Thyroid gland (tissue), 4 donors: ENCODE measurements around the gene HNF1B. TPM values are rescaled to one million over a fixed set of nuclear protein-coding genes. Genes with fewer than 3 reads are reported as not detected.

ENCODE experiments used
- DNase-seq, 2 donors: peaks; one replicate each; pipeline ENCODE4 v3.0.0-alpha.2; 2019
- H3K27ac ChIP-seq, 3 donors: fragments of 200-600 bp; sonication (generic); 1 replicate in 2 of 3; 2 replicates in 1 of 3; pipeline ENCODE4 v1.5.1; 2016 to 2019; ENCODE audit warnings: mild to moderate bottlenecking in 1 of 3, moderate library complexity in 1 of 3
- H3K27me3 ChIP-seq: fragments of 200-600 bp; sonication (generic); one replicate; pipeline ENCODE4 v1.5.1; 2019
- H3K36me3 ChIP-seq, 2 donors: fragments of 200-600 bp; sonication (generic); one replicate each; pipeline ENCODE4 v1.5.1; 2016 to 2019
- H3K4me1 ChIP-seq, 2 donors: fragments of 200-600 bp; sonication (generic); one replicate each; pipeline ENCODE4 v1.5.1; 2017 to 2019
- H3K4me3 ChIP-seq, 3 donors: fragments of 200-600 bp; sonication (generic); replicated peaks in 1 of 3; 1 replicate in 2 of 3; 2 replicates in 1 of 3; pipeline ENCODE4 v1.5.1; 2016; ENCODE audit warnings: mild to moderate bottlenecking in 1 of 3
- H3K9me3 ChIP-seq: fragments of 200-600 bp; sonication (generic); one replicate; pipeline ENCODE4 v1.5.1; 2017
- POLR2A ChIP-seq, 2 donors: fragments of 450-650 bp; IDR thresholded peaks; one replicate each; pipeline ENCODE4 v1.6.1; 2017; ENCODE audit warnings: antibody characterized with exemption in 2 of 2, mild to moderate bottlenecking in 2 of 2, moderate library complexity in 1 of 2
- WGBS, 2 donors: methylation state at CpG; one replicate each; pipeline ENCODE4 v1.1.5; 2017; 5-methylcytosine and 5-hydroxymethylcytosine counted together
- intact Hi-C: fragments of 100-400 bp; cut with DNase I; formaldehyde crosslinking; loops from one replicate; pipeline ENCODE4 v1.15.1; 2023
- total RNA-seq, 4 donors: library from RNA; depleted of rRNA; stranded (reverse); fragments of >200 nt; gene quantifications; one replicate each; pipeline ENCODE4 v1.2.3, GENCODE V29; 2016
- TF ChIP-seq, protein P1 (sequence below), 6 experiments: fragments of 200-600 bp in 3 of 6; fragments of 450-650 bp in 3 of 6; sonication (generic) in 3 of 6; IDR thresholded peaks; one replicate each; pipeline ENCODE4 v1.5.1; 2016 to 2019; ENCODE audit warnings: antibody characterized with exemption in 6 of 6, mild to moderate bottlenecking in 2 of 6, inconsistent platforms in 1 of 6, moderate library complexity in 1 of 6

The HNF1B gene
- total RNA-seq, 4 donors from 2014 or later: not detected

DNA sequence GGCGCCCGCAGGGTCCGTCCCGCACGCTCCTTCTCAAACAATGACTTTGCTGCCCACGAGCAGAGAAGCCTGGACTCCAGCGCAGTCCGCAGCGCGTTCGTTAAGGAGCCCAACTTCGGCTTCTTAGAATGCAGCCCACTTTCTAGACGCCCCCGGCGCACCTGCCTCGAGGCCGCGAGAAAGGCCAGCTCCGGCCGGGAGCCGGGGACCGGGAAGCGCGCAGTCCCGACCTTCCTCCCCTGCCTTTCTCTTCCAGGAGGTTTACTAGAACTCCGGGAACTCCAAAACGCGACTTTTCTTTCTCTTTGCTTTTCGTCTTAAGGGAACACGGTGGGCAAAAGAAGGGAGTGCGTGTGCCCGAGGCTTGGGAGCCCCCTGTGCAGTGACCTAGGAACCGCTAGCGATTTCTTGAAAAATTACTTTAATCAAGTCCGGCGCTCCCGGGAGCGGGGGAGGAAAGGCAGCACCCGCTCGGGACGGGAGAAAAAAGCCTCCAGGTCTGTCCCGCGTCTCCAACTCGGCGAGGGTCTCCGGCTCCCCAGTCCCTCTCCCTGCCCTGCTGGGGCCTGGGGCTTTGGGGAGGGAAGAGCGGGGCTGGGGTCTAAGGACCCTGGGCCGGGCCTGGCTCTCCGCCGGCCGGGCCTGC is 2.6 kb downstream of the HNF1B start:
- Histone ChIP-seq H3K36me3 (no peaks in the 10 kb centered on the region), H3K9me3 (no peaks in the 10 kb centered on the region), H3K27me3 (peaks cover 49% of the 10 kb centered on the region), H3K4me1 (peaks cover 18 to 33% of the 10 kb centered on the region in 2 donors), H3K27ac (no peak overlapping the region), H3K4me3 (peak overlapping the region in 1 of 3 donors; percentile 10)
- 3% methylated on average over 41 to 46 of the region's 51 CpGs for WGBS, 2 donors
- intact Hi-C loops: no loop called here
- DNase-seq: peak in 1 of 2 donors; percentile 18
- TF ChIP-seq, protein P1, sequence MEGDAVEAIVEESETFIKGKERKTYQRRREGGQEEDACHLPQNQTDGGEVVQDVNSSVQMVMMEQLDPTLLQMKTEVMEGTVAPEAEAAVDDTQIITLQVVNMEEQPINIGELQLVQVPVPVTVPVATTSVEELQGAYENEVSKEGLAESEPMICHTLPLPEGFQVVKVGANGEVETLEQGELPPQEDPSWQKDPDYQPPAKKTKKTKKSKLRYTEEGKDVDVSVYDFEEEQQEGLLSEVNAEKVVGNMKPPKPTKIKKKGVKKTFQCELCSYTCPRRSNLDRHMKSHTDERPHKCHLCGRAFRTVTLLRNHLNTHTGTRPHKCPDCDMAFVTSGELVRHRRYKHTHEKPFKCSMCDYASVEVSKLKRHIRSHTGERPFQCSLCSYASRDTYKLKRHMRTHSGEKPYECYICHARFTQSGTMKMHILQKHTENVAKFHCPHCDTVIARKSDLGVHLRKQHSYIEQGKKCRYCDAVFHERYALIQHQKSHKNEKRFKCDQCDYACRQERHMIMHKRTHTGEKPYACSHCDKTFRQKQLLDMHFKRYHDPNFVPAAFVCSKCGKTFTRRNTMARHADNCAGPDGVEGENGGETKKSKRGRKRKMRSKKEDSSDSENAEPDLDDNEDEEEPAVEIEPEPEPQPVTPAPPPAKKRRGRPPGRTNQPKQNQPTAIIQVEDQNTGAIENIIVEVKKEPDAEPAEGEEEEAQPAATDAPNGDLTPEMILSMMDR (IDR thresholded peaks at IDR 0.05): no peak
- TF ChIP-seq POLR2A (IDR thresholded peaks at IDR 0.05): no peak

DNA sequence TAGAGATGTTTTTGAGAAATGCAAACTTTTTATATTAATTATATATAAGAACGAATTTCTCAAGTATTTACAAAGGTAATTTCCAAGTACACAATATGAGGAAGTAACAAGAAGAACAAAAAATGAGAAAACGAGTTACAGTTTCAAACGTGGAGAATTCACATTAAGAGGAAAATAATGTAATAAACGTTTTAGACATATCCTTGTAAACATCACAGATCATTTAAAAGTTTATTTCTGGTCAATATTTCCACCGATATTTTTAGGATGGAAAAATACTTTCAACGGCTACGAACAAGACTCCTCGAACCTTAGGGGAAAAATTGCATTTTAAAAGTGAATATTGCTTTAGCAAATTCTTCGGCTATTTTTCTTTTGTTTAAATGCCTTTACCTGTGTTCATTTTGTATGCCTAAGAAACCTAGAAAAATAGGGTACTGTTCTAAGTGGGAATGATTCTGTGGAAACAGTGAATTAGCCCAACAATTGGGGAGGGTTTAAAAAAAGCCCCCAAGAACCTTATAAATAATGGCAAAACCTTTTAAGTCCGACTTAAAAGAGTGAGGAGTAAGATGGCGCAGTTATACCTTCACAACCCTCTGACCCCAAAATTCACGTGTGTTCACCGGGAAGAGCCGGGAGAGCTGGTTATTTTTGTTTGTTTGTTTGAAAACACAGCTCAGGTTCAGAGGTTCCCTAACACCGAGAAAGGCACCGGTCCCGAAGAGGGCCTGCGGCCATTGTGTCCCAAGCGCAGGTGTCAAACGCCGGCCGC is 3.3 kb downstream of the HNF1B start:
- H3K9me3 ChIP-seq: no peaks in the 10 kb centered on the region
- intact Hi-C loops: no loop called here
- peaks cover 18 to 33% of the 10 kb centered on the region in 2 donors for H3K4me1 ChIP-seq
- no peak for DNase-seq
- H3K36me3 ChIP-seq: no peaks in the 10 kb centered on the region
- H3K27me3 ChIP-seq: peaks cover 49% of the 10 kb centered on the region
- 21 to 22% methylated on average over 21 to 22 of the region's 22 CpGs for WGBS, 2 donors
- TF ChIP-seq, protein P1 (IDR thresholded peaks at IDR 0.05): no peak
- TF ChIP-seq POLR2A (IDR thresholded peaks at IDR 0.05): no peak
- H3K4me3 ChIP-seq: peak overlapping the region in 1 of 3 donors; percentile 10
- H3K27ac ChIP-seq: no peak overlapping the region

DNA sequence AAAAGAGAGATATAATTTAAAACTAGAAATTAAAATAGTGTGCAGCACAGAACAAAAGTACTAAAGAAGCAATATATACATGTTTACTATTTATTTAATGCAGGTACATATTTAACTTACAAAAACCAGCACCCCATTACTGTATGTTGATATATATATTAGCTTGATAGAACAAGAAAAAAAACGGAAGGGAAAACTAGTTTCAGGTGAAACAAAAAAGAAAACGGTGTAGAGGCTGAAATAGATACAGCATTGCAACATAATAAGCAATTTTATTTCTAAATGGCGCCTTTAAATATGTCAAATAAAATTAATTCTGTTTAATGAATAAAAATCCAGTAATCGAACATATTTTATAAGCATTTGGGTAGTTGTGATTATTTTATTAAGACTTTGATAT is 3.9 kb downstream of the HNF1B start:
- Histone ChIP-seq H3K4me3 (no peak overlapping the region), H3K36me3 (no peaks in the 10 kb centered on the region), H3K4me1 (peaks cover 18 to 33% of the 10 kb centered on the region in 2 donors), H3K27ac (no peak overlapping the region), H3K9me3 (no peaks in the 10 kb centered on the region), H3K27me3 (peaks cover 49% of the 10 kb centered on the region)
- WGBS, 2 donors: 41 to 46% methylated on average over 4 of the region's 4 CpGs
- intact Hi-C loops: no loop called here
- DNase-seq: no peak
- TF ChIP-seq, protein P1 (IDR thresholded peaks at IDR 0.05): no peak
- no peak for TF ChIP-seq POLR2A (IDR thresholded peaks at IDR 0.05)

DNA sequence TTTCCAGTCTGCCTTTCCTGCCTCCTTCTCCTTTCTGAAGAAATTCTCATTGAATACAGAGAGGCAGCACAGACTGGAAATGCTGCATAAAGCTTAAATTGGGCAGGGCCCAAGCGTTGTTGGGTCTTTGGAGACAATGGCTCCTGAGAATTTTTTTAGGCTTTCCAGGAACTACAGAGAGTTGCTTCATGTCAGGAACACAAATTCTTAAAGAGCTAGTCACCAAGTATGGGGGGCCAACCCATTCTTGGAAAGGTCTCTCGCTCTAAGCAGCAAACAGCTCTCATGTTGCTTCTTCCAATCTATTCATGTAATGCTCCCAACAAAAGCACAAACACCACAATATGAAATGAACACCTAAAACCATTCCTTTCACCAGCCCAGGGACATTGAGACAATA is 6.9 kb downstream of the HNF1B start:
- intact Hi-C loops: no loop called here
- no peaks in the 10 kb centered on the region for H3K36me3 ChIP-seq
- H3K4me3 ChIP-seq: no peak overlapping the region
- no peak for TF ChIP-seq POLR2A (IDR thresholded peaks at IDR 0.05)
- TF ChIP-seq, protein P1 (IDR thresholded peaks at IDR 0.05): no peak
- no peaks in the 10 kb centered on the region for H3K9me3 ChIP-seq
- peaks cover 35% of the 10 kb centered on the region for H3K27me3 ChIP-seq
- peaks cover 11 to 15% of the 10 kb centered on the region in 2 donors for H3K4me1 ChIP-seq
- H3K27ac ChIP-seq: no peak overlapping the region
- WGBS, 2 donors: 64 to 65% methylated on average over 2 of the region's 2 CpGs
- no peak for DNase-seq

DNA sequence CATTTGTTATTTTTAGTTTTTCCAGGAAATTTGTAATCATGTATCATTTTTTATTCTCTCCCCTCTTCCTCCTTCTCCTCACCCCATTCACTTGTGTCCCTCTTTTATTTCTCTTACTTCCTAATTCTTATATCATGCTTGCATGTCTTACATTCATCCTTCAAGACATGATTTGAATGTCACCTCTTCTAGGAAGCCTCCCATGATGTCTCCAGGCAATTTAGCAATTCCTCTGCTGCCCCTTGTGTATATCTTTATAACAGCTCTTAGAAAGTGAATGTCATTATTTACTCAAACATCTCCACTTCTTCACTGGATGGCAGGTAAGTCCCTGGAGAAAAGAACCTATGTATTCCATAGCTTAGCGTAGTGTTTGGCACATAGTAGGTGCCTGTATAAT is 7.8 kb downstream of the HNF1B start:
- no peaks in the 10 kb centered on the region for H3K36me3 ChIP-seq
- no peak overlapping the region for H3K4me3 ChIP-seq
- DNase-seq: no peak
- no peaks in the 10 kb centered on the region for H3K9me3 ChIP-seq
- TF ChIP-seq, protein P1 (IDR thresholded peaks at IDR 0.05): no peak
- no peak for TF ChIP-seq POLR2A (IDR thresholded peaks at IDR 0.05)
- H3K27me3 ChIP-seq: peaks cover 26% of the 10 kb centered on the region
- 95 to 96% methylated on average over 1 of the region's 1 CpG for WGBS, 2 donors
- H3K4me1 ChIP-seq: peaks cover 5 to 6% of the 10 kb centered on the region in 2 donors
- intact Hi-C loops: no loop called here
- H3K27ac ChIP-seq: no peak overlapping the region
